ENCODE measurements around the gene NR1H3.
A peak's percentile ranks its signal among the peaks of the same experiment; 100 is the strongest.

NR1H3 gene

DNA sequence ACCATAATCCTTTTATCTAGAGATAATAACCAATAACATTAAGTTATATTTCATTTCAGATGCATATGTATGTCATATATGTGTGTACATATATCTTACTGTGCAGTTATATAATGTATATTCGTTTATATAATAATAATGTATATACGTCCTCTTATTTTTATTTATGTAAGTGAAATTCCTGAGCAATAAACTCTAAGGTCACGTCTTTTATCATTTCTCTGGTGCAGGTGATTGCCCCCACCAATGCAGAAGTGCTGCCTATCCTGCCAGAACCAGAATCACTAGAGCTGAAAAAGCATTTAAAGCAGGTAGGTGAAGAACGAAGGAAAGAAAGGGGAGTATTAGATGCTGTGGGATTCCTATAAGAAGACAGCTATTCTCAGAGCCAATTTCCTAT lies 21.0 kb downstream of the NR1H3 start:
- no peak for TF ChIP-seq JUND (IDR thresholded peaks at IDR 0.05; ENCODE audit: low read depth)
- DNase-seq (ENCODE audit: low read depth in 1 of 2, low spot score in 1 of 2) = no peak
- in situ Hi-C loops (cut with HindIII; ENCODE audit: low pct_unique_long_range_greater_than_20kb, low sequenced_read_pairs) = no loop called here

DNA sequence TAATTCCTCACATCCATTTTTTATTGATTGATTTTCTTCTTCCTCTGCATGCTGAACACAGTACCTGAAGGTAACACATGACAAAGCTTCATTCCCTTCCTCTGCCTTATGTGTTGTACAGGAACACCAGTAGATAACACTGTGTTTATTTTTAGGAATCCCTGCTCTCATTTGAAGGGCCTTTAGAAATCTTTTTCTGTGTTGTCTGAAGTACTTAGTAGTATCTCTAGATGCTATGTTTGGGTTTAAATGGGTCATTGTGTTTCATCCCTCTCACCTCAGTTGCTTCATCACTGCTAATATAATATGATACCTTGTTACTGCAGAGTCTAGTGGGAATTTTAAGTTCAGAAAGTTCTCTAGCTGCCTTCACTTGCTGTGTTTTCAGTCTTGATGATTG lies 22.3 kb downstream of the NR1H3 start:
- in situ Hi-C loops (cut with HindIII; ENCODE audit: low pct_unique_long_range_greater_than_20kb, low sequenced_read_pairs) = no loop called here
- no peak for TF ChIP-seq JUND (IDR thresholded peaks at IDR 0.05; ENCODE audit: low read depth)

DNA sequence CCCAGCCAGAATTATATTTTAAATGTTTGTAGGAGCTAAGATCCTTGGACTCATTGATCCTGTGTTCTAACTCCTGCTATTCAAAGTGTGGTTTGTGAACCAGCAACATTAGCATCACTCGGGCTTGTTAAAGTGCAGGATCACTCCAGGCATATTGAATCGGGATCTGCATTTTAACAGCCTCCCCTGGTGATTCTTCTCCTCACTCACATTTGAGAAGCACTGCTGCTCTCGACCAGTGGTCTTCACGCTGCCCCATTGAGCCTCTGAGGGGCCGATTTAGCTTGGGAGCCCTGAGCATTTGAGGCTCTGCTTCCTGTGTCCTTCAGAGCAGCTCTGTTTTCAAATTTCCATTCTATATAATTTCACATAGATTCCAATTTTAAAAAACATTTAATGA lies 23.1 kb downstream of the NR1H3 start:
- DNase-seq (ENCODE audit: low read depth in 1 of 2, low spot score in 1 of 2) = no peak
- in situ Hi-C loops (cut with HindIII; ENCODE audit: low pct_unique_long_range_greater_than_20kb, low sequenced_read_pairs) = no loop called here
- no peak for TF ChIP-seq JUND (IDR thresholded peaks at IDR 0.05; ENCODE audit: low read depth)

More for the DNA sequence above, 22.3 kb downstream of the NR1H3 start:
- DNase-seq (ENCODE audit: low read depth in 1 of 2, low spot score in 1 of 2) = no peak

DNA sequence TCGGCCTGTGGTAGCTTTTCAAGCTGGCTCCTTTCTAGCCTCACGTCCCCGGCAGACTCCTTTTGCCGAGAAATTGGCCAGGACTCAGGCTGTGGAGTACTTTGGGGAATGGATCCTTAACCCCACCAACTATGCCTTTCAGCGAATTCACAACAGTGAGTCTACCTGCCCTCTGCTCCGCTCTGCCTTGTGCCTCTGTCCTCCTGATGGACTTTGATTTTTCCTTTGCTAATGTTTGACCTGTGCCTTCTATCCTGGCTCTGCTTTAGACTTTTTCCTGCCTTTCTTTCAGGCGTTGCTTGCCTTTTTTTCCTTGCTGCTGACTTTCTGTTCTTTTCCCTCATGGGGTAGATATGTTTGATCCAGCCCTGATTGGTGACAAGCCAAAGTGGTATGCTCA lies 24.7 kb downstream of the NR1H3 start:
- no peak for DNase-seq (ENCODE audit: low read depth in 1 of 2, low spot score in 1 of 2)
- TF ChIP-seq JUND (IDR thresholded peaks at IDR 0.05; ENCODE audit: low read depth) = no peak
- in situ Hi-C loops (cut with HindIII; ENCODE audit: low pct_unique_long_range_greater_than_20kb, low sequenced_read_pairs) = no loop called here

DNA sequence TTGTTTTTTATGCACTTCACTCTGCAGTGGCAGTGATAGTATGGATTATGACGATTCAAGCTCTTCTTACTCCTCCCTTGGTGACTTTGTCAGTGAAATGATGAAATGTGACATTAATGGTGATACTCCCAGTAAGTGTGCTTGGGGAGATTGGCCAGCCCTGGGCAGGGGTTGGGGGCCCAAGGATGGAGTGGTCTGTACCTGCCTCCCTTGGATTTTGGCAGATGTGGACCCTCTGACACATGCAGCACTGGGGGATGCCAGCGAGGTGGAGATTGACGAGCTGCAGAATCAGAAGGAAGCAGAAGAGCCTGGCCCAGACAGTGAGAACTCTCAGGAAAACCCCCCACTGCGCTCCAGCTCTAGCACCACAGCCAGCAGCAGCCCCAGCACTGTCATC lies 26.4 kb downstream of the NR1H3 start:
- in situ Hi-C loops (cut with HindIII; ENCODE audit: low pct_unique_long_range_greater_than_20kb, low sequenced_read_pairs) = no loop called here
- DNase-seq (ENCODE audit: low read depth in 1 of 2, low spot score in 1 of 2) = no peak
- no peak for TF ChIP-seq JUND (IDR thresholded peaks at IDR 0.05; ENCODE audit: low read depth)

DNA sequence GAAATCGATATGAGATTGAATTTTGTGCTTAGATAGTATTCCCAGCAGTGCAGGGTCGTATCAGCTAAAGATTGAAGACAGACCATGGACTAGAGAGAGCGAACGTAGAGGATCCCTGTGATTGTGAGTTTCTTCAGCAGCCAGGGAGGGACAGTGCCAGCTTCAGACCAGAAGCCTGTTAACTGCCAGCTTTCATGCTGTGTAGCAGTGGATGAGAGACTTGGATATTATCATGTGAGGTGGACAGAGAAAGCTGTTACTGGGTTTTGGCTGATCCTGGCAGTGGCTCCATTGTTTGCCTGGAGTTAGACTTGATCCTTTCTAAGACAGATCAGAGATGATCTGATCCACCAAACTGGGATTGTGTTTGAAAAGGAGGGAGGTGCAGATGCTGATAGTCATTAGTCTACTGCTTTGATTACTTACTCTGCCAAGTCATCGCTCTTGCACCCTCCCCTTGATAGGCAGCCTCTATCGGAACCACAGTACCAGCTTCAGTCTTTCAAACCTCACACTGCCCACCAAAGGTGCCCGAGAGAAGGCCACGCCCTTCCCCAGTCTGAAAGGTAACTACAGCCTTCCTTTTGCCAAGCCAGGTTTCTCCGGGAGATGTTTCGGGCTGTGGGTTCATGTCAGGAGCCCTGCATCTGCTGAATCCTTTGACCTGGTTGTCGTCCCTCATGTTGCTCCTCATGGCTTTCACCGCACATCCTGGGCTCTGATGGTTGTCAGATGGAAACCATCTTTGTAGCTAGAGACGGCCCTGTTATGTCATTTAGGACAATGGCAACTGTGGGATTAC lies 28.4 kb downstream of the NR1H3 start:
- TF ChIP-seq JUND (IDR thresholded peaks at IDR 0.05; ENCODE audit: low read depth) = no peak
- in situ Hi-C loops (cut with HindIII; ENCODE audit: low pct_unique_long_range_greater_than_20kb, low sequenced_read_pairs) = no loop called here
- no peak for DNase-seq (ENCODE audit: low read depth in 1 of 2, low spot score in 1 of 2)

DNA sequence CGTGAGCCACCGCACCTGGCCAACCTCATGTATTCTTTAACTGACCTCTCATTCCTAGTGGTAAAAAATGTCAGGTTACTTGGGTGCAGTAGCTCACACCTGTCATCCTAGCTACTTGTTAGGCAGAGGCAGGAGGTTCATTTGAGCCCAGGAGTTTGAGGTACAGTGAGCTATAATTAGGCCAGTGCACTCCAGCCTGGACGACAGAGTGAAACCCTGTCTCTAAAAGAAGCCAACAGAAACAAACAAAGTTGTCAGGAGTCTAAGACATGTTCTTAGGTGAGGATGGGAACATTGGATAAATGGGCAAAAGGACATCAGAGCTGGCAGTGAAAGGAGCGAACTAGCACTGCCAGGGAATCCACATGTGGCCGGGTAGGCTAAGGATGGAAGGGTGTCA lies 30.3 kb downstream of the NR1H3 start:
- no peak for TF ChIP-seq JUND (IDR thresholded peaks at IDR 0.05; ENCODE audit: low read depth)
- in situ Hi-C loops (cut with HindIII; ENCODE audit: low pct_unique_long_range_greater_than_20kb, low sequenced_read_pairs) = no loop called here
- no peak for DNase-seq (ENCODE audit: low read depth in 1 of 2, low spot score in 1 of 2)

DNA sequence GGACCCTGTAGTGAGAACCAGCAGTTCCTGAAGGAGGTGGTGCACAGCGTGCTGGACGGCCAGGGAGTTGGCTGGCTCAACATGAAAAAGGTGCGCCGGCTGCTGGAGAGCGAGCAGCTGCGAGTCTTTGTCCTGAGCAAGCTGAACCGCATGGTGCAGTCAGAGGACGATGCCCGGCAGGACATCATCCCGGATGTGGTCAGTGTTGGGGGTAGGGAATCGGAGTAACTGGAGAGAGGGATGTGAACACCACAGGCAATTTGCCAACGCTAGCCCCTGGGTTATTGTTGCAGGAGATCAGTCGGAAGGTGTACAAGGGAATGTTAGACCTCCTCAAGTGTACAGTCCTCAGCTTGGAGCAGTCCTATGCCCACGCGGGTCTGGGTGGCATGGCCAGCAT lies 32.1 kb downstream of the NR1H3 start:
- no peak for TF ChIP-seq JUND (IDR thresholded peaks at IDR 0.05; ENCODE audit: low read depth)
- DNase-seq (ENCODE audit: low read depth in 1 of 2, low spot score in 1 of 2) = no peak
- in situ Hi-C loops (cut with HindIII; ENCODE audit: low pct_unique_long_range_greater_than_20kb, low sequenced_read_pairs) = no loop called here

DNA sequence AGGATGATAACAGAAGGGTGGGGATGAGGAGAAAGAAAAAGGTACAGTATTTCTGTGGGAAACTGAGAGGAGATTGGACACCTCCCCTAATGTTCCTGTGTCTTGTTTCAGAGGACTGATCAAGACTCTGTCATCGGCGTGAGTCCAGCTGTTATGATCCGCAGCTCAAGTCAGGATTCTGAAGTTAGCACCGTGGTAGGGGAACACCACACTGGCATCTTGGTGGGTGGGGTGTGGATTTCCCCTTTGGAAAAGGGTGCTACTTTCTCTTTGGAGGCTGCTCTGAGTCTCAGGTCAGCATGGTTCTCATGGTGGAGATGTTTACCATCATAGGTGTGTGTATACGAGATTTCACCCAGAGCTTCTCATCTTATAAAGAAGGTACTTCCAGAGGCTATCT lies 37.6 kb downstream of the NR1H3 start:
- DNase-seq (ENCODE audit: low read depth in 1 of 2, low spot score in 1 of 2) = no peak
- in situ Hi-C loops (cut with HindIII; ENCODE audit: low pct_unique_long_range_greater_than_20kb, low sequenced_read_pairs) = no loop called here
- no peak for TF ChIP-seq JUND (IDR thresholded peaks at IDR 0.05; ENCODE audit: low read depth)

DNA sequence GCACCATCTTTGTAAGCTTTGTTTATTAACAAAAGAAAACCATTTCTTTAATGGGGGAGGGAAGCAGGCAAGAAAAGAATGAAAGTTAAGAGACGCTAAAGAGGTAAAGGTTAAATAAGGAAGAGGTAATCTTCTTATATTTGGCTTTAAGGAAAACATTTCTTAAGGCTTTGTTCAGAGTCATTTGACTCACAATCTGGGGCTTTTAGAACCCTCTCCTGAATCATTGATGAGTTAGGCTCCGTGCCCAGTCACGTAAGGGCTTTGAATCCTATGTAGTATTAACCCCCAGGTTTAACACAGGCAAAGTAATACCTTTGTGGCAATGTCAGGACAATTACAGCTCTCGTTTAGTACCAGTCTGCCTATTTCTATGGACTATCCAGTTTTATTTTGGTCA lies 38.2 kb downstream of the NR1H3 start:
- no peak for TF ChIP-seq JUND (IDR thresholded peaks at IDR 0.05; ENCODE audit: low read depth)
- in situ Hi-C loops (cut with HindIII; ENCODE audit: low pct_unique_long_range_greater_than_20kb, low sequenced_read_pairs) = no loop called here

DNA sequence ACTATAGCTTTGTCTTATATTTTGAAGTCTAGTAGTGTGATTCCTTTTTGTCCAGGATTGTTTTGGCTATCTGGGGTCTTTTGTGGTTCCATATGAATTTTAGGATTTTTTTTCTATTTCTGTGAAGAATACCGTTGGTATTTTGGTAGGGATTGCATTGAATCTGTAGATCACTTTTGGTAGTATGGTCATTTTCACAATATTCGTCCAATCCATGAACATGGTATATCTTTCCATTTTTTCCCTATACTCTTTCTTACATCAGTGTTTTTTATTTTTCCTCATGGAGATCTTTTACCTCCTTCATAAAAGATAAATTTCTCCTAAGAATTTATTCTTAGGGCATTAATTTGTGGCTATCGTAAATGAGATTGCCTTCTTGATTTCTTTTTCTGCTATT lies 41.3 kb downstream of the NR1H3 start:
- no peak for TF ChIP-seq JUND (IDR thresholded peaks at IDR 0.05; ENCODE audit: low read depth)
- DNase-seq (ENCODE audit: low read depth in 1 of 2, low spot score in 1 of 2) = no peak
- in situ Hi-C loops (cut with HindIII; ENCODE audit: low pct_unique_long_range_greater_than_20kb, low sequenced_read_pairs) = no loop called here

More for the DNA sequence above, 38.2 kb downstream of the NR1H3 start:
- no peak for DNase-seq (ENCODE audit: low read depth in 1 of 2, low spot score in 1 of 2)

DNA sequence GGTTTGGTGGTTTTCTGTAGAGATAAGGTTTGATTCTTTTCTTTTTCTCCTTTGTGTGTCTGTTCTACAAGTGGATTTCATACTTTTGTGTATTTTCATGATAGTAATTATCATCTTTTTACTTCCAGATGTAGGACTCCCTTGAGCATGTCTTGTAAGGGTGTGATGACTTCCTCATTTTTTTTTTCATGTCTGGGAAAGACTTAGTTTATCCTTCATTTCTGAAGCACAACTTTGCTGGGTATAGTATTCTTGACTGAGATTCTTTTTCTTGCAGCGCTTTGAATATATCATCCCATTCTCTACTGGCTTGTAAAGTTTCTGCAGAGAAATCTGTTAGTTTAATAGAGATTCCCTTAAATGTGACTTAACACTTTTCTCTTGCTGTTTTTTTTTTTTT lies 45.1 kb downstream of the NR1H3 start:
- in situ Hi-C loops (cut with HindIII; ENCODE audit: low pct_unique_long_range_greater_than_20kb, low sequenced_read_pairs) = no loop called here
- no peak for DNase-seq (ENCODE audit: low read depth in 1 of 2, low spot score in 1 of 2)
- no peak for TF ChIP-seq JUND (IDR thresholded peaks at IDR 0.05; ENCODE audit: low read depth)

DNA sequence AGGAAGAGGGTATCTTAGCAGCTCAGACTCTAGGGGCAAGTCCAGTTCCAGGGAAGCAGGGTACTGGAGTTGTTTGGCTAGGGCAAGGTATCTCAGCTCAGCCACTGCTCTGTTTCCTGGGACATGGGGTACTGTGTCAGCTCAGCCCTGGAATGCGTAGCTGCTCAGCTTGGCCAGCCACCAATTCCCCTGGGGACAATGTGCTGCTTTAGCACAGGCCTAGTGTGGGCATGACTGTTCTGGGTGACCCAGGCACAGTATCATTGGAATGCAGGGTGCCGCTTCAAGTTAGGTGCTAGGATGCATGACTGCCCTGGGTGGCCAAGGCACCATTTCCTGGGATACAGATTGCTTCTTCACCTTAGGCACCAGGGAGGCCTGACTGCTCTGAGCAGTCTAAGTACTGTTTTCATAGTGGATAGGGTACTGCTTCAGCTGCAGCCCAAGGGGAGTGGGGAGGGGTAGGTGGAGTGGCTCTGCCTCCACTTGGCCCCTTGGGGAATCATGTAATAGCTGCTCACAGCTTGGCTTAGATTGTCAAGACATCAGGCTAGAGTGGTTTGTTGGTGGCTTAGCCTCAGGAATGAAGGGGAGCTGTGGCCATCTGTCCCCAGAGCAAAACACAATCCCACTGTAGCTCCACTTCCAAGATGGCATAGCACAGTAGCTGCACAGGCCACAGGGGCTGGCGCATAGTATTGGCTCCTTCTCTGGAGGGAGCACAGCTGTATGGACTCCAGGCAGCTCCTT lies 48.1 kb downstream of the NR1H3 start:
- peak; percentile 65 to 83 for DNase-seq (ENCODE audit: low read depth in 1 of 2, low spot score in 1 of 2)
- no peak for TF ChIP-seq JUND (IDR thresholded peaks at IDR 0.05; ENCODE audit: low read depth)
- in situ Hi-C loops (cut with HindIII; ENCODE audit: low pct_unique_long_range_greater_than_20kb, low sequenced_read_pairs) = no loop called here

Data from T47D (cell line).